Renal cortical epithelial cell (primary cell): ENCODE results near the gene SUMO4. TPM values are rescaled to one million over a fixed set of nuclear protein-coding genes. Genes with fewer than 3 reads are reported as not detected.
A peak's percentile ranks its signal among the peaks of the same experiment; 100 is the strongest.

Source experiments
- DNase-seq: peaks from one replicate; pipeline ENCODE4 v3.0.0-alpha.2; 2011; ENCODE audit warnings: low read depth
- total RNA-seq: library from RNA; depleted of rRNA; stranded (reverse); fragments of >200 nt; gene quantifications from 2 replicates; pipeline ENCODE4 v1.2.3, GENCODE V29; 2014

Gene SUMO4
- total RNA-seq, 1 donor from 2014 or later, result 3.2 TPM

- no peak for DNase-seq
Observed at GRCh38 chr6:149389509-149390297, 10.4 kb upstream of the SUMO4 start.

- DNase-seq, result no peak
Observed at GRCh38 chr6:149392093-149392492, 8.0 kb upstream of the SUMO4 start.

- DNase-seq, result no peak
Observed at GRCh38 chr6:149392535-149392934, 7.5 kb upstream of the SUMO4 start.

- no peak for DNase-seq
Observed at GRCh38 chr6:149393002-149393679, 6.9 kb upstream of the SUMO4 start.

- no peak for DNase-seq
Observed at GRCh38 chr6:149395185-149395584, 4.9 kb upstream of the SUMO4 start.

GRCh38 chr6:149397384-149397783, 2.7 kb upstream of the SUMO4 start:
- no peak for DNase-seq

- no peak for DNase-seq
Observed at GRCh38 chr6:149403534-149403933, 3.5 kb downstream of the SUMO4 start.

GRCh38 chr6:149405823-149406765, 6.0 kb downstream of the SUMO4 start:
- DNase-seq, result peak; percentile 19

GRCh38 chr6:149409617-149410016, 9.6 kb downstream of the SUMO4 start:
- DNase-seq, result no peak

GRCh38 chr6:149410557-149410956, 10.5 kb downstream of the SUMO4 start:
- DNase-seq, result no peak

GRCh38 chr6:149414009-149414408, 13.9 kb downstream of the SUMO4 start:
- no peak for DNase-seq

- no peak for DNase-seq
Observed at GRCh38 chr6:149414821-149415220, 14.8 kb downstream of the SUMO4 start.

- DNase-seq, result no peak
Observed at GRCh38 chr6:149419696-149420404, 19.8 kb downstream of the SUMO4 start.

GRCh38 chr6:149421132-149421531, 21.1 kb downstream of the SUMO4 start:
- DNase-seq, result no peak

- DNase-seq, result no peak
Observed at GRCh38 chr6:149422581-149422980, 22.5 kb downstream of the SUMO4 start.

GRCh38 chr6:149423964-149424440, 23.9 kb downstream of the SUMO4 start:
- DNase-seq, result no peak

- DNase-seq, result no peak
Observed at GRCh38 chr6:149425224-149425623, 25.2 kb downstream of the SUMO4 start.

GRCh38 chr6:149425754-149426153, 25.7 kb downstream of the SUMO4 start:
- DNase-seq, result no peak

GRCh38 chr6:149428606-149429005, 28.5 kb downstream of the SUMO4 start:
- DNase-seq, result no peak

- no peak for DNase-seq
Observed at GRCh38 chr6:149429427-149430360, 29.6 kb downstream of the SUMO4 start.
